Neural cell (in vitro differentiated cells): ENCODE data around the gene CCDC40. TPM values are rescaled to one million over a fixed set of nuclear protein-coding genes. Genes with fewer than 3 reads are reported as not detected.

Experiments used
- H2AFZ ChIP-seq: fragments of 200-600, 300-800 bp; sonication (generic), shearing (Covaris generic); 2 replicates; pipeline ENCODE4 v1.6.0; 2014; ENCODE audit warnings: low read depth, mild to moderate bottlenecking, antibody characterized with exemption, low read length, moderate library complexity
- H3F3A ChIP-seq: fragments of 200-600 bp; shearing (Covaris generic); 2 replicates; pipeline ENCODE4 v1.6.1; 2016; ENCODE audit warnings: mild to moderate bottlenecking, moderate library complexity, mixed read lengths, antibody characterized with exemption, low read length; ENCODE audit not compliant: insufficient read depth, poor library complexity, severe bottlenecking
- H3K27ac ChIP-seq: fragments of 200-600, 300-800 bp; sonication (generic), shearing (Covaris generic); 2 replicates; pipeline ENCODE4 v1.5.1; 2014; ENCODE audit warnings: mild to moderate bottlenecking, low read length, moderate library complexity
- H3K27me3 ChIP-seq: fragments of 300-800, 200-600 bp; sonication (generic), shearing (Covaris generic); 2 replicates; pipeline ENCODE4 v1.6.0; 2014; ENCODE audit warnings: mild to moderate bottlenecking, low read depth, low read length, moderate library complexity; ENCODE audit not compliant: insufficient read depth
- H3K36me3 ChIP-seq: fragments of 300-800, 200-600 bp; sonication (generic), shearing (Covaris generic); 2 replicates; pipeline ENCODE4 v1.5.1; 2014; ENCODE audit warnings: mild to moderate bottlenecking, antibody characterized with exemption, low read length, moderate library complexity; ENCODE audit not compliant: insufficient read depth
- H3K4me2 ChIP-seq: fragments of 300-800, 200-600 bp; sonication (generic), shearing (Covaris generic); 2 replicates; pipeline ENCODE4 v1.6.0; 2014; ENCODE audit warnings: mild to moderate bottlenecking, low read length
- H3K4me3 ChIP-seq: fragments of 300-800, 200-600 bp; sonication (generic), shearing (Covaris generic); 2 replicates; pipeline ENCODE4 v1.5.1; 2014; ENCODE audit warnings: mild to moderate bottlenecking, low read length, moderate library complexity
- H3K79me2 ChIP-seq: fragments of 200-600 bp; shearing (Covaris generic); replicated peaks from 2 replicates; pipeline ENCODE4 v1.6.0; 2014; ENCODE audit warnings: mild to moderate bottlenecking, low read length, moderate library complexity; ENCODE audit not compliant: insufficient read depth
- H3K9ac ChIP-seq: fragments of 300-800, 200-600 bp; sonication (generic), shearing (Covaris generic); 2 replicates; pipeline ENCODE4 v1.6.1; 2016; ENCODE audit warnings: mild to moderate bottlenecking, low read length, mixed read lengths
- H3K9me2 ChIP-seq: fragments of 200-600 bp; shearing (Covaris generic); 2 replicates; pipeline ENCODE4 v1.6.1; 2016; ENCODE audit warnings: mild to moderate bottlenecking, low read length, mixed read lengths; ENCODE audit not compliant: insufficient read depth
- H3K9me3 ChIP-seq: fragments of 200-600, 300-800 bp; sonication (generic), shearing (Covaris generic); 2 replicates; pipeline ENCODE4 v1.6.1; 2016; ENCODE audit warnings: mild to moderate bottlenecking, mixed run types, low read length, moderate library complexity, mixed read lengths
- H4K20me1 ChIP-seq: fragments of 200-600 bp; shearing (Covaris generic); 2 replicates; pipeline ENCODE4 v1.6.1; 2016; ENCODE audit warnings: mild to moderate bottlenecking, mixed run types; ENCODE audit not compliant: insufficient read depth
- EP300 ChIP-seq: fragments of 450-650 bp; conservative IDR thresholded peaks from 2 replicates; pipeline ENCODE4 v1.6.1; 2014; ENCODE audit warnings: antibody characterized with exemption, mild to moderate bottlenecking, moderate library complexity; ENCODE audit not compliant: poor library complexity, severe bottlenecking
- MXI1 ChIP-seq: fragments of 450-650 bp; conservative IDR thresholded peaks from 2 replicates; pipeline ENCODE4 v1.6.1; 2014; ENCODE audit warnings: antibody characterized with exemption, mild to moderate bottlenecking; ENCODE audit not compliant: poor library complexity, severe bottlenecking
- POLR2AphosphoS5 ChIP-seq: IDR thresholded peaks from 2 replicates; pipeline ENCODE4 v1.6.1; 2012
- RAD21 ChIP-seq: fragments of 450-650 bp; conservative IDR thresholded peaks from 2 replicates; pipeline ENCODE4 v1.6.1; 2014; ENCODE audit warnings: antibody characterized with exemption, mild to moderate bottlenecking, moderate library complexity
- SMC3 ChIP-seq: fragments of 450-650 bp; conservative IDR thresholded peaks from 2 replicates; pipeline ENCODE4 v1.6.1; 2014; ENCODE audit warnings: antibody characterized with exemption, mild to moderate bottlenecking, moderate library complexity; ENCODE audit not compliant: poor library complexity
- polyA plus RNA-seq: library from polyadenylated mRNA; depleted of rRNA; stranded (reverse); fragments of >200 nt; gene quantifications from 2 replicates; pipeline ENCODE4 v1.2.3, GENCODE V29; 2014
- TF ChIP-seq, protein P1 (sequence below): fragments of 450-650 bp; IDR thresholded peaks from 2 replicates; pipeline ENCODE4 v1.5.1; 2014; ENCODE audit warnings: antibody characterized with exemption, mild to moderate bottlenecking, moderate library complexity; ENCODE audit not compliant: poor library complexity, severe bottlenecking
- TF ChIP-seq, protein P2 (sequence below): IDR thresholded peaks from 2 replicates; pipeline ENCODE4 v1.6.1; 2012; ENCODE audit warnings: borderline replicate concordance

CCDC40 gene
- polyA plus RNA-seq, 1 donor from 2014 or later = 5.5 TPM

DNA sequence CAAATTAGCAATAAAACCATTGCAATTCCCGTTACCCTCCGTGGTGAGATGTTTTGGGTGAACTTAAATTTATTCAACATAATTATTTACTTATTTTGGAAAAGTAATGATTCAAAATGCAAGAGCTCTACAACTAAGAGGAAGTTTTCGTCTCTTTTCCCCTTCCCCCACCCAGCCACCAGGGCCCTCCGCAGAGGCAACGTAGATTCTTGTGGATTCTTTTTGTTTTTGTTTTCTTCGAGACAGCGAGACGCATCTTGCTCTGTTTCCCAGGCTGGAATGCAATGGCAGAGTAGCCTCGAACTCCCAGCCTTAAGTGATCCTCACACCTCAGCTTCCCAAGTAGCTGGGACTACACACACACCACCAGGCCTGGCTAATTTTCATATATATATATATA lies 19.2 kb downstream of the CCDC40 start:
- Histone ChIP-seq H3K9me3 (no peaks in the 10 kb centered on the region), H3K4me2 (no peak overlapping the region), H3K27me3 (no peaks in the 10 kb centered on the region), H3K9me2 (no peaks in the 10 kb centered on the region), H3K4me3 (no peak overlapping the region), H4K20me1 (no peaks in the 10 kb centered on the region), H3K27ac (no peak overlapping the region), H3K9ac (no peak overlapping the region), H3K36me3 (no peaks in the 10 kb centered on the region), H3K79me2 (no peaks in the 10 kb centered on the region), H2AFZ (no peak overlapping the region), H3F3A (no peaks in the 10 kb centered on the region)
- TF ChIP-seq POLR2AphosphoS5 (no peak), RAD21 (no peak)
- TF ChIP-seq, protein P1, sequence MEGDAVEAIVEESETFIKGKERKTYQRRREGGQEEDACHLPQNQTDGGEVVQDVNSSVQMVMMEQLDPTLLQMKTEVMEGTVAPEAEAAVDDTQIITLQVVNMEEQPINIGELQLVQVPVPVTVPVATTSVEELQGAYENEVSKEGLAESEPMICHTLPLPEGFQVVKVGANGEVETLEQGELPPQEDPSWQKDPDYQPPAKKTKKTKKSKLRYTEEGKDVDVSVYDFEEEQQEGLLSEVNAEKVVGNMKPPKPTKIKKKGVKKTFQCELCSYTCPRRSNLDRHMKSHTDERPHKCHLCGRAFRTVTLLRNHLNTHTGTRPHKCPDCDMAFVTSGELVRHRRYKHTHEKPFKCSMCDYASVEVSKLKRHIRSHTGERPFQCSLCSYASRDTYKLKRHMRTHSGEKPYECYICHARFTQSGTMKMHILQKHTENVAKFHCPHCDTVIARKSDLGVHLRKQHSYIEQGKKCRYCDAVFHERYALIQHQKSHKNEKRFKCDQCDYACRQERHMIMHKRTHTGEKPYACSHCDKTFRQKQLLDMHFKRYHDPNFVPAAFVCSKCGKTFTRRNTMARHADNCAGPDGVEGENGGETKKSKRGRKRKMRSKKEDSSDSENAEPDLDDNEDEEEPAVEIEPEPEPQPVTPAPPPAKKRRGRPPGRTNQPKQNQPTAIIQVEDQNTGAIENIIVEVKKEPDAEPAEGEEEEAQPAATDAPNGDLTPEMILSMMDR = no peak

DNA sequence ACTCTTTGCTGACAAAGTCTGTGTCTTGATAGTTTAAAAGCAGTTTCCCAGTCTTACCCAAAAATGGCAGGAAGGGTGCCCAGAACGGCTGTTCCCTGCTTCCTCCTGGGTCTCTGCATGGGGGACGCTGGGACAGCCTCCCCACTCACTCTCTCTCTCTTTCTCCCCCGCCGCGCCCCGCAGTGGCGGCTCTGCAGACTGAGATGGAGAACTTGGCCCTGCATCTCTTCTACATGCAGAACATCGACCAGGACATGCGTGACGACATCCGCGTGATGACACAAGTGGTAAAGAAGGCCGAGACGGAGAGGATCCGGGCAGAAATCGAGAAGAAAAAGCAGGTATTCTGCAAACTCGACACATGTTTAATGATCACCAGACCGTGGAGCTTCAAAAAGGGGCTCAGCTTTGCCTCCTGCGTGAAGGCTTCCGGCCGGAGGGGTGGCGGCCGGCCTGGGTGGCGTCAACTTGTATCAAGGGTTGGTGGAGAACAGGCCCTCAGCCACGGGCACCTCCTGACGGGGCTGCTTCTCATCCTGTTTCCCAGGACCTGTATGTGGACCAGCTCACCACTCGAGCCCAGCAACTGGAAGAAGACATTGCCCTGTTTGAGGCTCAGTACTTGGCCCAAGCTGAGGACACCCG lies 22.0 kb downstream of the CCDC40 start:
- no peaks in the 10 kb centered on the region for H3K27me3 ChIP-seq
- TF ChIP-seq RAD21 = no peak
- no peak for TF ChIP-seq EP300
- no peak for TF ChIP-seq MXI1
- TF ChIP-seq, protein P1 = no peak
- no peak for TF ChIP-seq POLR2AphosphoS5
- TF ChIP-seq, protein P2, sequence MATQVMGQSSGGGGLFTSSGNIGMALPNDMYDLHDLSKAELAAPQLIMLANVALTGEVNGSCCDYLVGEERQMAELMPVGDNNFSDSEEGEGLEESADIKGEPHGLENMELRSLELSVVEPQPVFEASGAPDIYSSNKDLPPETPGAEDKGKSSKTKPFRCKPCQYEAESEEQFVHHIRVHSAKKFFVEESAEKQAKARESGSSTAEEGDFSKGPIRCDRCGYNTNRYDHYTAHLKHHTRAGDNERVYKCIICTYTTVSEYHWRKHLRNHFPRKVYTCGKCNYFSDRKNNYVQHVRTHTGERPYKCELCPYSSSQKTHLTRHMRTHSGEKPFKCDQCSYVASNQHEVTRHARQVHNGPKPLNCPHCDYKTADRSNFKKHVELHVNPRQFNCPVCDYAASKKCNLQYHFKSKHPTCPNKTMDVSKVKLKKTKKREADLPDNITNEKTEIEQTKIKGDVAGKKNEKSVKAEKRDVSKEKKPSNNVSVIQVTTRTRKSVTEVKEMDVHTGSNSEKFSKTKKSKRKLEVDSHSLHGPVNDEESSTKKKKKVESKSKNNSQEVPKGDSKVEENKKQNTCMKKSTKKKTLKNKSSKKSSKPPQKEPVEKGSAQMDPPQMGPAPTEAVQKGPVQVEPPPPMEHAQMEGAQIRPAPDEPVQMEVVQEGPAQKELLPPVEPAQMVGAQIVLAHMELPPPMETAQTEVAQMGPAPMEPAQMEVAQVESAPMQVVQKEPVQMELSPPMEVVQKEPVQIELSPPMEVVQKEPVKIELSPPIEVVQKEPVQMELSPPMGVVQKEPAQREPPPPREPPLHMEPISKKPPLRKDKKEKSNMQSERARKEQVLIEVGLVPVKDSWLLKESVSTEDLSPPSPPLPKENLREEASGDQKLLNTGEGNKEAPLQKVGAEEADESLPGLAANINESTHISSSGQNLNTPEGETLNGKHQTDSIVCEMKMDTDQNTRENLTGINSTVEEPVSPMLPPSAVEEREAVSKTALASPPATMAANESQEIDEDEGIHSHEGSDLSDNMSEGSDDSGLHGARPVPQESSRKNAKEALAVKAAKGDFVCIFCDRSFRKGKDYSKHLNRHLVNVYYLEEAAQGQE = no peak
- no peak for TF ChIP-seq SMC3
- H3K36me3 ChIP-seq = no peaks in the 10 kb centered on the region
- H3K79me2 ChIP-seq = no peaks in the 10 kb centered on the region
- no peaks in the 10 kb centered on the region for H3K9me2 ChIP-seq
- no peak overlapping the region for H3K4me3 ChIP-seq
- no peak overlapping the region for H3K9ac ChIP-seq
- H2AFZ ChIP-seq = no peak overlapping the region
- H3K4me2 ChIP-seq = no peak overlapping the region
- no peak overlapping the region for H3K27ac ChIP-seq
- no peaks in the 10 kb centered on the region for H4K20me1 ChIP-seq
- H3F3A ChIP-seq = no peaks in the 10 kb centered on the region
- H3K9me3 ChIP-seq = no peaks in the 10 kb centered on the region
